ENCODE data around the gene TPO.
"Not testable (repeated sequence)": the region's sequence is repeated elsewhere in the genome, so short reads cannot be mapped to it uniquely, and the experiment has no call there.

TPO gene

GRCh38 chr2:1482253-1482675 is 69.0 kb downstream of the TPO start:
- no peak for DNase-seq (ENCODE audit: low read depth in 2 of 2, low spot score in 1 of 2)

DNA sequence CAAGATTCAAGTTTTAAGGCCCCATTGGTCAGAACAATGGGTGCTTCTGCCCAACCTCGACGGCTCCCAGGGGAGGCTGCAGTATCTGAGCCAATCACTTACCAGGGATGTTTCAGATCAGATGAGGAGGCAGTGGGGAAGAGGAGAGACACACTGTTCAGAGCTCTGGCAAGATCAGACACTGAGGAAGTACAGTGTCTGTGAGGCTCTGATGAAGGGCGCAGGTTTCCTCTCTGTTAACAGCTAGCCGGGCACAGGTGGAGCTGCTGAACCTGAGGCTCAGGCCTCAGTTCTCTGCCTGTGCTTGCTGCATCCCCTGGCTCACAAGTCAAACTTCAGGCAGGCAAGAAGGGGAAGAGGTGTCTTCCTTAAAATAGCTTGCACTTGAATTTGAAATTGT is 69.7 kb downstream of the TPO start:
- DNase-seq (ENCODE audit: low read depth in 2 of 2, low spot score in 1 of 2): no peak

GRCh38 chr2:1483551-1483950 is 70.3 kb downstream of the TPO start:
- DNase-seq (ENCODE audit: low read depth in 2 of 2, low spot score in 1 of 2): no peak

DNA sequence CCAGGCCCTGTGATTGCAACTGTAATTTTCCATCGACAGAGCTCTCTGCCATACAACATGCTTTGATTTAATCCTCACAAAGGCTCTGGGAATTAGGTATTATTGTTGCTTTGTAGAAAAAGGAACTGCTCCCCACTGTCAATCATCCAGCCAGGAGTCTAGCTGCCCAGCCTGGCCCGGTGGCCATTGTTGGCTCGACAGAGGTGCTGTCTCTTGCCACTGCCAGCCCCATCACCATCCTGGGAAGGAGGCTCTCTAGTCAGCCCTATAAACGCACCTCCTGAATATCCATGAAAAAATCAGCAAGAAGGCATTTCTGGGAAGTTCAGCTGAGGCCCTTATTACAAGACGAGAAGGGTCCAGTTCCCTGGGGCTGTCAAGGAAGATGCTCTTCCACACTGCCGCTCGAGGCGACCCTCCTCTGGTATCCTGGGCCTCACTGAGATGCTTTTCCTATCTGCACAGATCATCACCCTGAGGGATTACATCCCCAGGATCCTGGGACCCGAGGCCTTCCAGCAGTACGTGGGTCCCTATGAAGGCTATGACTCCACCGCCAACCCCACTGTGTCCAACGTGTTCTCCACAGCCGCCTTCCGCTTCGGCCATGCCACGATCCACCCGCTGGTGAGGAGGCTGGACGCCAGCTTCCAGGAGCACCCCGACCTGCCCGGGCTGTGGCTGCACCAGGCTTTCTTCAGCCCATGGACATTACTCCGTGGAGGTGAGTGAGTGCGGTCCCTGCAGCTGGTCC is 71.0 kb downstream of the TPO start:
- DNase-seq (ENCODE audit: low read depth in 2 of 2, low spot score in 1 of 2): no peak

GRCh38 chr2:1486670-1487069 is 73.4 kb downstream of the TPO start:
- no peak for DNase-seq (ENCODE audit: low read depth in 2 of 2, low spot score in 1 of 2)

- DNase-seq (ENCODE audit: low read depth in 2 of 2, low spot score in 1 of 2): no peak
Observed at GRCh38 chr2:1487758-1488157, 74.5 kb downstream of the TPO start.

DNA sequence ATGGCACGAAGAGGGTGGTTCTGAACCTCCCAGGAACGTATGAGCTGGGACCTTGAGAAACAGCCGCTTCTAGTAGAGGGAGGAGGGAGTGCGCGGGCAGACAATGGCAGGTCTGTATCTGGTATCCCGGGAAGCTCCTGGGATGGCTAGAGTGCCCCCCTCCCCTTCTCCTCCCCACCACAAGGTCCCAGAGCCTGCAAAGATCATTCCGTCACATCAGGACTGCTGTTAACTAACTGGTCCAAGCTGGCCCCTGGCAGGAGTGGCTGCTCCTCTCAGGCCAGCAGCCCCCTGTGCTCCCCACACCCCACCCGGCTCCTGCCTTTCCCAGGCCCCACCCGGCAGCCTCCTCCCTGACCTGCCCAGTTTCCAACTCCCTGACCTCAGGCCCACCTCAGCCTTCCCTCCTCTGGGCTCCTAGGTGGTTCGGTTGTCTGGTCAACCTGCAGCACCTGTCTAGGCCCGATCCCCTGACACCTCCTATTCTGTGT is 75.0 kb downstream of the TPO start:
- DNase-seq (ENCODE audit: low read depth in 2 of 2, low spot score in 1 of 2): no peak

GRCh38 chr2:1488851-1489250 is 75.6 kb downstream of the TPO start:
- no peak for DNase-seq (ENCODE audit: low read depth in 2 of 2, low spot score in 1 of 2)

DNA sequence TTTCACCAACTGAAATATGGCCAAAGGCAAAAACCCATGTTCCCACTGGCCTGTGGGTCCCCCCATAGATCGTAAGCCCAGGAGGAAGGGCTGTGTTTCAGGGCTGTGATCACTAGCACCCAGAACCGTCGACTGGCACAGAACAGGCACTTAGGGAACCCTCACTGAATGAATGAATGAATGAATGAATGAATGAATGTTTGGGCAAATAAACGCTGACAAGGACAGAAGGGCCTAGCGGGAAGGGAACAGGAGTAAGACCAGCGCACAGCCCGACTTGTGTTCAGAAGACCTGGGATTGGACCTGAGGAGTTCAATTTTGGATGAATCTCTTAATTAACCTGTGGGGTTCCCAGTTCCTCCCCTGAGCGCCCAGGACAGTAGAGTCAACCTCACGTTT is 76.2 kb downstream of the TPO start:
- no peak for DNase-seq (ENCODE audit: low read depth in 2 of 2, low spot score in 1 of 2)

- DNase-seq (ENCODE audit: low read depth in 2 of 2, low spot score in 1 of 2): not testable (repeated sequence)
Observed at GRCh38 chr2:1490381-1490780, 77.1 kb downstream of the TPO start.

GRCh38 chr2:1491751-1492150 is 78.5 kb downstream of the TPO start:
- no peak for DNase-seq (ENCODE audit: low read depth in 2 of 2, low spot score in 1 of 2)

DNA sequence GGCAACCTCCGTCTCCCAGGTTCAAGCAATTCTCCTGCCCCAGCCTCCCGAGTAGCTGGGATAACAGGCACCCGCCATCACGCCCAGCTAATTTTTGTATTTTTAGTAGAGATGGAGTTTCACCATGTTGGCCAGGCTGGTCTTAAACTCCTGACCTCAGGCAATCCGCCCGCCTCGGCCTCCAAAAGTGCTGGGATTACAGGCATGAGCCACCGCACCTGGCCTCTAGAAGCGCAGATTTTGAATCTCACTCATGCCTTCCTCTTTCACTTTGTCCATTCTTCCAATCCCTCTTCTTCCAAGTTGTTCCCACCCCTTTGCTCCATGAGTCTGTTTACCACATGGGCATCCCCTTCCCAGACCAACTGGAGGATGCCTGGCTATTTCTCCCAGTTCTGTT is 79.0 kb downstream of the TPO start:
- DNase-seq (ENCODE audit: low read depth in 2 of 2, low spot score in 1 of 2): not testable (repeated sequence)

DNA sequence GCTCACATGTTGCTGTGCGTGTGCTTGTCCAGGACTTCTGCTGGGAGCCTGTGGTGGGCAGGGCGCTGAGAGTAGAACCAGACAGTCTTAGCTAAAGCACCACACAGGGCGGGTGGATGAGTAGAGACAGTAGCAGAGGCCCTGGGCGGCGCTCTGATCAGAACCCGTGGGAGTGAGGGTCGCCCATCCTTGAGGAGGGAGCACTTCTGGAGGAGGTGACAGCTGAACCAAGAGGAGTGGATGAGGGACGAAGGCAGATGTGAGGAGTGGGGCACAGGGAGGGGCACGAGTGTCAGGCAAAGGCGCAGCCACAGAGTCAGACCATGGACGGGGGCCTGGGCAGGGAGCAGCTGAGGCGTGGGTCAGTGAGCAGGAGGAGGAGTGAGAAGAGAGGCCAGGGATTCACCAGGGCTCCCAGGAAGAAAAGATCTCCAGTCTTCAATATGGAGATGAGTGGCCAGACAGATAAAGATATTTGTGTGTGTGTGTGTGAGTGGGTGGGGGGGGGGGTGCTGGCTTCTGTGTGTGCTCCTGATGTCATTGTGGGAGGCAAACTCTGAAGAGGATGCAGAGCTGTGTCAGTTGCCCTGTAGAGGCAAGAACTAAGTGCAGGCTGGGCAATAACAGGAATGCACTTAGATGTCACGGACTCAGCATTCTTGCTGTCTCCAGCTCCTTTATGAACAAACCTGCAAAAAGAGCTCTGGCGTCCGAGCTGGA is 79.6 kb downstream of the TPO start:
- DNase-seq (ENCODE audit: low read depth in 2 of 2, low spot score in 1 of 2): no peak

GRCh38 chr2:1493431-1494126 is 80.3 kb downstream of the TPO start:
- no peak for DNase-seq (ENCODE audit: low read depth in 2 of 2, low spot score in 1 of 2)

GRCh38 chr2:1494257-1494656 is 81.0 kb downstream of the TPO start:
- no peak for DNase-seq (ENCODE audit: low read depth in 2 of 2, low spot score in 1 of 2)

DNA sequence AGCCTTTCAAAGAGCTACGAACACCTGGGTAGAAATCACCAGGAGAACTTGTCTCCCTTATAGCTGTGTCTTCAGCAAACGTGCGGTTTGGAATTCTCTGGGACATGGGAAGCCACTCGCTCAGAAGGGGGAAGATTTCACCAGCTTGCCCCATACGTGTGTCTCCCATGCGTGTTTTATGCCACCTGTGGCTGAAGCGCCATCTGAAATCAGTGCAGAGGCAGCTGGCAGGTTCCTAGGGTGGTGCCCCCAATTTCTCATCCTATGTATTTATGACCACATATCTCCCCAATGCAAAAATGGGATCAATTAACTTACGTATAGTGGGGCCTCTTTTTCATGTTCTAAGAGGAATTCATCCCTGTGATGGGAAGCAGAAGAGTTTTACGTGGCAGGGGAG is 81.6 kb downstream of the TPO start:
- no peak for DNase-seq (ENCODE audit: low read depth in 2 of 2, low spot score in 1 of 2)

GRCh38 chr2:1495676-1496358 is 82.6 kb downstream of the TPO start:
- DNase-seq (ENCODE audit: low read depth in 2 of 2, low spot score in 1 of 2): no peak

- no peak for DNase-seq (ENCODE audit: low read depth in 2 of 2, low spot score in 1 of 2)
Observed at GRCh38 chr2:1496359-1496821, 83.1 kb downstream of the TPO start.

- DNase-seq (ENCODE audit: low read depth in 2 of 2, low spot score in 1 of 2): no peak
Observed at GRCh38 chr2:1497122-1497611, 83.9 kb downstream of the TPO start.

DNA sequence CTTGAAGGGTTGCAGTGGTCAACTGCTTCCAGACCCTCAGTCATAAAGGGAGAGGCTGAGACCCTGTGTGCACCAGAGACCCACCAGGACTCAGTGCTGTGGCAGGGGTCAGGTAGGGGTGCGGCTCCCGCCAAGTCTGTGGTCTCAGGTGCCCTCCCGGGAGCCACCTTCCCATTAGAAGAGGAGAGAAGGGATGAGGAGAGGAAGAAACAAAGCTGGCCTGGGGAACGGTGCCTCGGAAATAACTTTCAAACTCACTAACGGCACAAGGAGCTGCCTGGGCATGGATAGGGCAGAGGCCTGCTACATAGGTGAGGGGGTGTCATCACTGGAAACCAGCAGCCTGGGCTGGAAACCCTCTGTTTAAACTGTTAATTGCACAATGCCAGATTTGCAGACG is 84.9 kb downstream of the TPO start:
- no peak for DNase-seq (ENCODE audit: low read depth in 2 of 2, low spot score in 1 of 2)
